Left colon (tissue), 2 donors: ENCODE measurements around the gene RBM19. TPM values are rescaled to one million over a fixed set of nuclear protein-coding genes. Genes with fewer than 3 reads are reported as not detected.

Experiments
- ATAC-seq: fragments of 200-7000 bp; cut with Tn5 transposase; one replicate; pipeline ENCODE4 v1.9.1; 2020; ENCODE audit warnings: mild to moderate bottlenecking, moderate library complexity
- DNase-seq, 2 donors: peaks; one replicate each; pipeline ENCODE4 v3.0.0-alpha.2; 2020
- intact Hi-C, 2 donors: fragments of 100-400 bp; cut with DNase I in 1 of 2; cut with micrococcal nuclease in 1 of 2; formaldehyde crosslinking; loops; one replicate each; pipeline versions ENCODE4 v1.11.2 to v1.14.0; 2022; cut with DNase I, micrococcal nuclease
- total RNA-seq, 2 donors: library from RNA; stranded (reverse); fragmentation: NEBNext Ultra II Directional; extraction: Animal tissue kit (Norgen Biotek cat#: 25700); gene quantifications; one replicate each; pipeline ENCODE4 v1.2.1, GENCODE V29; 2021
- donor health status: DM: no; HTN: no; CAD: no.
- donor health status: DM: yes; HTN: yes; CAD: no.

RBM19 gene
- total RNA-seq, 2 donors from 2014 or later = 20.9 to 24.0 TPM

DNA sequence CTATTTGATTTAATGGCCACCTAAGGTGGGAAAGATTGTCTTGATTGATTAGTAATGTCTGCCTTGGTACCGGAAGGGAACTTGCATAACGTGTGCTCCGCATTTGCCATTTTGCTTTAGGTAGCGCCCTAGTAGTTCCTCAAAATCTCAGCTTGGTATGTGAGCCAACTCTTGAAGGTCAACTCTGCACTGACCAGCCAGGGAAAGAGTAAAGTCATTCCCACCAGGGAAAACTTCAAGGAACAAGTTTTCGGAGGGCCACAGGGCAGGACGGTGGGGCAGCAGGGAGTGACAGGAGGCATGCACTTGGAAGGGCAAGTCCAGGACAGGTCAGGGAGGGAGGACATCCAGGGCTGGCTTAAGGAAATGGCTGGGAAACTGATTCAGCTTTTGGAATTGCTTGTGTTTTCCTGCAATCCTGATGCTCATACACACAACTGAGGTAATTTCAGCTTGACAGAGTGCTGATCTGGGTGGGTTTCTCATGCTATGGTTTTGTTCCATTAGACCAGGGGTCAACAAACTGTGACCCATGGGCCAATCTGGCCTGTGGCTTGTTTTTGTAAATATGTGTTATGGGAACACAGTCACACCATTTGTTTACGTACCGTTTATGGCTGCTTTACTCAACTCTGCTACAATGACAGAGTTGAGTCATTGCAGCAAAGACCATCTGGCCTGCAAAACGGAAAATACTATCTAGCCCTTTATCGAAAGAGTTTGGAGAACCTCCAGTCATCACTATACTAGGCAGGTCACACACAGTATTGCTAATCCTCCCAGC, 184.5 kb downstream of the RBM19 start:
- intact Hi-C loops = no loop called here
- ATAC-seq (no peak), DNase-seq (no peak)

DNA sequence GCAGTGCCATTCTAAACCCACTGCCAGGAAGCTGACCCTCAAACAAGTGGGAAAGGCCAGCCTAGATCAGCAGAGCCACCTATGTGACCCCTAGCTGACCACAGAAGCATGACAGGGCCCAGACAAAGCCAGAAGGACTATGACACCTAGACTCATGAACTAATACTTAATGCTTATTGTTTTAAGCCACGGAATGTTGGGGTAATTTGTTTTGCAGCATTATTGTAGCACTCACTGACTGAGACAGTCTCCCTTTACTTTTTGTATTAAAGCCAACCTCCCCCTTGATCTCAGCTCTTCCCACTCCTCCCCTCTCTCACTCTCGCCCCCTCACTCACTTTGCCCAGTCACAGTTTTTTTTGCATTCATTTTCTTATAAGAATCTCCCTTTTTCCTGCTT, 186.4 kb downstream of the RBM19 start:
- no peak for DNase-seq
- intact Hi-C loops = no loop called here
- ATAC-seq = no peak

DNA sequence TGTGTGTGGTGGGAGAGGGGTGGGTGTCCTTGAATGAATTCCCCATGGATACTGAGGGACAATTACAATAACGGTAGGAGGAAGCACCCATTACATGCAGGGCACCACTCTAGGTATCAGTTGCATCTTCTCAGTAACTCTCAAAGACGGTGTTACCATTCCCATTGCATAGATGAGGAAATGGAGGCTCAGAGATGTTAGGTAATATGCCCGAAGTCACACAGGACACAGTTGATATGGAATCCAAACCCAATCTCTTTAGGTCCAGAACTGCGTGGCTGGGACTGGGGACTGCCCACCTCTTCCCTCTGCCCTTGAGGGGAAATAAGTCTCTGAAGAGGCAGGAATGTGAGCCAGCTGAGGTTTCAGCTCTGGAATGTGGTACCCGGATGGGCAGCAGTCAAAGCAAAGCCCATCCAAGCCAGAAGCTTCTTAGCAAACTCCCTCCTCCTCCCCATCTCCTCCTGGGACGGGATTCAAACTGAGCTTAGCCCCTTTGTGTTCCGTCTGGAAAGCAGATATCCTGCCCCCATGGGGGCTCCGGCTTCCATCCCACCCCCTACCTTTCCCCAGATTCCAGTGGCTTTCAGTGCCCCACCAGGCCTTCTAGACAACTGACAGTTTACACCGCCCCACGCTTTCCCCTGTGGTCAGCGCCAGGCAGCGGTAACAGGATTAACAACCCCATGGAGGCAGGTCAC, 187.5 kb downstream of the RBM19 start:
- intact Hi-C loops = no loop called here
- DNase-seq (no peak), ATAC-seq (no peak)

DNA sequence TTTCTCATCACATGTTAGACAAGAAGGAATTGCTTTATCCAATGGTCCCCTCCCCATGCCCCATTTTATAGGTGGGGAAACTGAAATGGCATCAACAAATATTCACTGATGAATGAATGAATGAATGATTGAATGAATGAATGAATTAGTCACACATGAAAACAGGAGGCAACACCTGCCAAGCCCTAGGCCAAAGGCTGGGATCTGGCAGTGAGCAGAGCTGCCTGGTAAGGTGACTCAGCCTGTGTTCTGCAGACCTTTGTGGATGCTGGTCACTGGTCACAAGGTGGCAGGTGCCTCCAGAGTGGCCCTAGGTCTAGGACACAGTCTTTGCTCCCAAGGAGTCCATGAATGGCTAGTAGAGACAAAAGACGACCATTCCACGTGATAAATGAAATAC, 188.4 kb downstream of the RBM19 start:
- ATAC-seq (no peak), DNase-seq (no peak)
- intact Hi-C loops = no loop called here

DNA sequence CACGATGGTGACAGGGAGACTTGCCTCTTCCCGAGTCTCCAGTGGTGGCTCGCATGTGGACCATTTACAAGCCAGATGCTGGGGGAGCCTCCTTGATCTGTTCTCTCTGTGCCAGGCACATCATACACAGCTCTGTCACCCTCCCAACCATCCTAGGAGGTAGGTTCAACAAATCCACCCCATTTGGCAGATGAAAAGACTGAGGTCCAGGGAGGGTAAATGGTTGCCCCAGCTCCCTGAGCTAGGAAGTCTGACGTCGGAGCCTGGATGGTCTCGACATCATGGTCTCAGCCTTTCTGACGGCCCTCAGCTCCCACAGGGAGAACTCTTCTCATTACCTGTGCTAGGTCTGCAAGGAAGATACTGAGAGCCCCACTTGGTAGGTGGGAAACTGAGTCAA, 189.6 kb downstream of the RBM19 start:
- no peak for ATAC-seq
- no peak for DNase-seq
- intact Hi-C loops = no loop called here

DNA sequence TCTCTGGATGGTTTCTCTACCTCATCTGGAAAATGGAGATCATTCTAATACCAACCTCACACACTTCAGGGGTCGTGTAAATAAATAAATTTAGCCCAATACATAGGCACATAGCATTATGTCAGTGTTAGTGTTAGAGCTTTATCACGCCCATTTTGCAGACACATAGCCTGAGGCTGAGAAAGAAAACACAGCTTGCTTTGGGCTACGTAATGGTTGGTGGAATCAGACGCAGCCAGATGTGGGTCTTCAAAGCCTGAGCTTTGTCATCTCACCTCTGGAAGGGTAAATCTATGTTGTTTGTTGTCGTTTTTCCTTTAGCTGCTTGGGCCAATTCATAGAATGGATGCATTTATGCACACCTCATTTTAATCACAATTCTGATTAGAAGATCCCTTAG, 191.6 kb downstream of the RBM19 start:
- intact Hi-C loops = no loop called here
- ATAC-seq (no peak), DNase-seq (no peak)

DNA sequence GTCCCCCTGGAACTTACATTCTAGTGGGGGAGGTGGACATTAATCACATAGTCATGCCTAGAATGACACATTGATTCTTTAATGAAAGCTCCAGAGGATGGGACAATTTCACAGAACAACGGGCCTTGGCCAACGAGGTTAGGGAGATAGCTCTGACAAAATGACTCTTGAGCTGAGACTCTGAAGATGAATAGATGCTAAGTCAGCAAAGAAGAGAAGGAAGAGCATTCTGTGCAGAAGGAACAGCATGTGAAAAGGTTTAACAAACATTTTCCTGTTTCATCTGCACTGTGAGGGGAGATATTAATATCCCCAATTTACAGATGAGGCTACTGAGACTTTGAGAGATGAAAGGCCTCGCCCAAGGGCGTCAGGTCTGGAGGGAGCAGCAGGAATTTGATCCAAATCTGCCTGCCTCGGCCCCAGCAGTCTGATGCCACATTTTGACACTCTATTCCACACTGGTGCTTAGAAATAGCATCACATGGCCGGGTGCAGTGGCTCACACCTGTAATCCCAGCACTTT, 193.6 kb downstream of the RBM19 start:
- ATAC-seq (no peak), DNase-seq (no peak)
- intact Hi-C loops = no loop called here

DNA sequence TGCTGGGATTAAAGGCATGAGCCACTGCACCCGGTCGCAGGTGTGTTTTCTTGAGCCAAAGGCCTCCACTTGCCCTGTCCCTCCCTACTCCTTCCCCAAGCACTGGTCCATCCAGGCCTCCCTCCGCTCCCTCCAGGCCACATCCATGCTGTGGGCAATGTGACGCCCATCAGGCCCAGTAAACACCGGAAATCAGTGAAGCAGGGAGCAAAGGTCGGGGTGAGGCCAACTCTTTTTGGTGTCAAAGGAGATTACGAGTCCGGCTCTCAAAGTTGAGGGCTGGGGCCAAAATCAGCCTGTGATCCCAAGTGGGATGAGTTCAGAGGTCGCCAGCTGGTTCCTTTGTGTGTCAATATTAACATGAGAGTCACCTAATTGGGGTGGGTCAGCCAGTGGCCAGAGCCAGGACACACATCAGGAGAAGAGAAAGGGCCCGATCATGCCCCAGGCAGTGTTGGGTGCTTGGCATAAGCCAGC, 195.7 kb downstream of the RBM19 start:
- ATAC-seq = no peak

DNA sequence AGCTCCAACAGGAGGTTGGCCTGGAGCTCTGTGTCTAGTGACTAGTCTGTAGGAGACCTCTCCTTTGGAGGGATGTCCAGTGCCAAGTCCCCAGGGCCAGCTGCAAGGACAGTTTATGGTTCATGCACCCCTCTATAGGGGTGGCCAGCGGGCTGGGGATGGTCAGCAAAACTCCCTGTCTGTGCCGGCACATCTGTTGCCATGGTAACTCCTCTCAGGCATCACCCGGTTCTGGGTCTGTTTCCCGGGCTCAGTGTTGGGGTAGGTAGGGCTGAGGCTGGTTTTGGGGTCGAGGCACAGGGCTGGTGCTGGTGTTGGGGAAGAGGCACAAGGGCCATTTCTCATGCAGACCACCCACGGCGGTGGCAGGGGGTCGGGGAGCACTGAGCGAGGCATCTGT, 196.8 kb downstream of the RBM19 start:
- ATAC-seq = no peak
- DNase-seq = no peak
- intact Hi-C loops = no loop called here

More for the DNA sequence above, 195.7 kb downstream of the RBM19 start:
- no peak for DNase-seq
- intact Hi-C loops = no loop called here

DNA sequence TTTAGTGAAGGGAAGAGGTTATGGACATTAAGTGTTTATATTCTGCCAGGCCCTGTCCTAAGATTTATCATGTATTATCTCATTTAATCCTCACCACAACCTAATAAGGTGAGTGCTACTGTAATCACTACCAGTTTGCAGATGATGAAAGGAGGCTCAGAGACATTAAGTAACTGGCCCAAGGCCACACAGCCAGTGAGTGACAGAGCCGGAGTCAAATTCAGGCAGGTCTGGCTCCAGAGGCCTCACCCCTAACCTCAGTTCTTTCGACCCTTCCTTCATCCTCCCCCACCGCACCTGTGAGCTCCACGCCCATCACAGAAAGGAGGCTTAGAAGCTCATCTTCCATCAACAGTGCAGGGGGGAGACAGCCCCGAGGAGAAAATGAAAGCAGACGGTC, 197.3 kb downstream of the RBM19 start:
- intact Hi-C loops = no loop called here
- DNase-seq (no peak), ATAC-seq (no peak)

DNA sequence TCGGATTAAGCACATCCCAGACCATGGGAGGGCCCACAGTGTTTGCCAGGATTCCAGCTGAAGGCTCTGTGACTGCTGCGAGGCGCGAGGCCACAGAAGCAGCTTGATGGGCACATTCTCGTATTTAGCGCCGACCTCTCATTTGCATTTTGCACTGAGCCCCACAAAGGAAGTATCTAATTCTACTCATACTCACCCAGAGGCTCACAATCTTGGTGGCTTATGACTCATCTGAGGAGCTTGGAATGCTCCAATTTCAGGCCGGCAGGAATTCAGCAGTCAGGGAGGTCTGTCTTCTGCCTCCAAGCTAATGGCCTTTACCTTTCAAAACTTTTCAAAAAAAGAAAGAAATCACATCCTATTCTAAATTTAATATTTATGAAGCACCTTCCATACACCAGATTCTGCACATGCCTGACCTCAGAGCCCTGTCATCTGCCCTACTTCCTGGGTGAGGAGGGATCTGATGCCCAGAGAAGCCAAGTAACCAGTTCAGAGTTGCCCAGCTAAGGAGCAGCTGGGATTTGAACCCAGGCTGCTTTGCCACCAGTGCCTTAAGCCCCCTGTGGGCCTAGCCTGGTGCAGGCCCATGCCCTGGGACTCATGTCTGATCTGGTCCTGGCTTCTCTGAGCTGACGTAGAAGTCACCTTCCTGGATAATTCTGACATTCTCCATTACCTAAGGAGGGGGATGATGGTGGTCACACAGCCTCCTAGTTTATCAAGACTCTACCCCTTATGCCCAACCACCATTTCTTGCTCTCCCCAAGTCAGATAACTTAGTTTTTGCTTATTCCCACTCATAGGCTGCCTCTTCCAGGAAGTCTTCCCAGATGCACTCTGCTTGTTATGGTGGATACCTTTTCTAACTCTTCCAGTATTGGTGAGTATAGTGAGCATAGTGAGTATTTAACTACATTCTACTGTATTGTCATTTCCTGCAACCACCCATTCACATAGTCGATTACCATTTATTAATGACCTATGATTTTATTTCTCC, 198.9 kb downstream of the RBM19 start:
- no peak for DNase-seq
- intact Hi-C loops = no loop called here
- ATAC-seq = no peak
